GM23248 (cell line): ENCODE results near the gene LINGO4. TPM values are rescaled to one million over a fixed set of nuclear protein-coding genes. Genes with fewer than 3 reads are reported as not detected.

Experiments used
- DNase-seq: peaks from one replicate; pipeline ENCODE4 v3.0.0-alpha.2; 2015
- H2AFZ ChIP-seq: fragments of 200-600 bp; sonication (generic); 2 replicates; pipeline ENCODE4 v1.6.1; 2016; ENCODE audit warnings: antibody characterized with exemption
- H3F3A ChIP-seq: fragments of 200-600 bp; sonication (generic); 2 replicates; pipeline ENCODE4 v1.6.1; 2016; ENCODE audit warnings: mild to moderate bottlenecking, antibody characterized with exemption, mixed run types; ENCODE audit not compliant: insufficient read depth
- H3K27ac ChIP-seq: fragments of 200-600 bp; sonication (generic); 2 replicates; pipeline ENCODE4 v1.5.1; 2016; ENCODE audit warnings: mild to moderate bottlenecking
- H3K27me3 ChIP-seq: fragments of 200-600 bp; sonication (generic); replicated peaks from 2 replicates; pipeline ENCODE4 v1.6.1; 2016; ENCODE audit warnings: mild to moderate bottlenecking; ENCODE audit not compliant: insufficient read depth
- H3K36me3 ChIP-seq: fragments of 200-600 bp; sonication (generic); 2 replicates; pipeline ENCODE4 v1.6.1; 2016; ENCODE audit warnings: low read depth, mild to moderate bottlenecking
- H3K4me1 ChIP-seq: fragments of 200-600 bp; sonication (generic); 2 replicates; pipeline ENCODE4 v1.6.1; 2016; ENCODE audit warnings: mild to moderate bottlenecking; ENCODE audit not compliant: insufficient read depth
- H3K4me2 ChIP-seq: fragments of 200-600 bp; sonication (generic); one replicate; pipeline ENCODE4 v1.6.1; 2016; ENCODE audit warnings: mild to moderate bottlenecking; ENCODE audit not compliant: unreplicated experiment
- H3K4me3 ChIP-seq: fragments of 200-600 bp; sonication (generic); 2 replicates; pipeline ENCODE4 v1.5.1; 2016; ENCODE audit warnings: mild to moderate bottlenecking
- H3K79me2 ChIP-seq: fragments of 200-600 bp; sonication (generic); 2 replicates; pipeline ENCODE4 v1.6.1; 2016; ENCODE audit warnings: mild to moderate bottlenecking; ENCODE audit not compliant: insufficient read depth
- H3K9ac ChIP-seq: fragments of 200-600 bp; sonication (generic); 2 replicates; pipeline ENCODE4 v1.6.1; 2016; ENCODE audit warnings: mild to moderate bottlenecking
- H3K9me2 ChIP-seq: fragments of 200-600 bp; sonication (generic); 2 replicates; pipeline ENCODE4 v1.6.1; 2016; ENCODE audit warnings: mixed run types, mild to moderate bottlenecking, moderate library complexity; ENCODE audit not compliant: insufficient read depth
- H3K9me3 ChIP-seq: fragments of 200-600 bp; sonication (generic); one replicate; pipeline ENCODE4 v1.6.1; 2017; ENCODE audit warnings: low read depth
- H4K20me1 ChIP-seq: fragments of 200-600 bp; sonication (generic); 2 replicates; pipeline ENCODE4 v1.6.0; 2016; ENCODE audit not compliant: insufficient read depth
- EZH2 ChIP-seq: fragments of 200-600 bp; sonication (generic); IDR thresholded peaks from 2 replicates; pipeline ENCODE4 v1.6.1; 2018; ENCODE audit warnings: antibody characterized with exemption, mild to moderate bottlenecking; ENCODE audit not compliant: insufficient read depth, poor library complexity, severe bottlenecking
- EZH2phosphoT487 ChIP-seq: fragments of 200-600 bp; sonication (generic); IDR thresholded peaks from 2 replicates; pipeline ENCODE4 v1.6.1; 2018; ENCODE audit warnings: antibody characterized with exemption, moderate library complexity, mild to moderate bottlenecking, low read depth; ENCODE audit not compliant: insufficient read depth
- WGBS, 2 experiments: methylation state at CpG; one replicate each; pipeline ENCODE4 v1.1.6; 2015 to 2017; ENCODE audit warnings: low lambda C conversion rate in 2 of 2, low coverage in 1 of 2; ENCODE audit errors: missing lambda C conversion rate in 2 of 2; 5-methylcytosine and 5-hydroxymethylcytosine counted together
- in situ Hi-C: fragments of 300-500 bp; cut with MboI; formaldehyde crosslinking; loops from 2 replicates; pipeline ENCODE4 v1.15.0; 2020
- polyA plus RNA-seq: library from polyadenylated mRNA; unstranded; fragments of >200 nt; fragmentation: Nextera tagmentation; extraction: Ambion mirVana; gene quantifications from 2 replicates; pipeline ENCODE4 v1.2.1, GENCODE V29; 2016
- total RNA-seq: library from RNA; depleted of rRNA; stranded (reverse); fragments of >200 nt; shearing (Covaris generic); gene quantifications from 2 replicates; pipeline ENCODE4 v1.2.3, GENCODE V29; 2014

LINGO4 gene
- total and polyA plus RNA-seq, 2 experiments from 2014 or later = not detected

- Histone ChIP-seq H3K4me1 (peaks cover 4% of the 10 kb centered on the region), H3K27me3 (peaks cover 7% of the 10 kb centered on the region), H3K9me2 (no peaks in the 10 kb centered on the region), H4K20me1 (no peaks in the 10 kb centered on the region), H3K4me2 (no peak overlapping the region), H3K4me3 (no peak overlapping the region), H3K79me2 (no peaks in the 10 kb centered on the region), H3K9me3 (no peaks in the 10 kb centered on the region), H3K27ac (no peak overlapping the region), H3K9ac (no peak overlapping the region), H2AFZ (no peak overlapping the region), H3K36me3 (no peaks in the 10 kb centered on the region), H3F3A (no peaks in the 10 kb centered on the region)
- no peak for DNase-seq
- in situ Hi-C loops = no loop called here
- WGBS, 2 experiments = 81 to 85% methylated on average over 8 of the region's 8 CpGs
- TF ChIP-seq EZH2 = no peak
- TF ChIP-seq EZH2phosphoT487 = no peak
These were observed 41.5 kb upstream of the LINGO4 start for GRCh38 chr1:151846686-151847237.

GRCh38 chr1:151846062-151846568 is 40.9 kb upstream of the LINGO4 start:
- Histone ChIP-seq H3K79me2 (no peaks in the 10 kb centered on the region), H3K27ac (no peak overlapping the region), H2AFZ (peak overlapping the region; percentile 26; the same call in 1 of the 2 replicates), H3K9me2 (no peaks in the 10 kb centered on the region), H3K4me1 (peaks cover 4% of the 10 kb centered on the region), H3K27me3 (peaks cover under 1% of the 10 kb centered on the region; the same call in 1 of the 2 replicates), H3K4me3 (no peak overlapping the region), H3K9me3 (no peaks in the 10 kb centered on the region), H3K9ac (no peak overlapping the region), H3K4me2 (no peak overlapping the region), H3F3A (peaks cover 5% of the 10 kb centered on the region; the same call in 1 of the 2 replicates), H3K36me3 (no peaks in the 10 kb centered on the region), H4K20me1 (no peaks in the 10 kb centered on the region)
- DNase-seq = peak; percentile 79
- TF ChIP-seq EZH2 = no peak
- no peak for TF ChIP-seq EZH2phosphoT487
- 57 to 65% methylated on average over 6 of the region's 6 CpGs for WGBS, 2 experiments
- in situ Hi-C loops = no loop called here

GRCh38 chr1:151843398-151843797 is 38.2 kb upstream of the LINGO4 start:
- Histone ChIP-seq H3K9me3 (no peaks in the 10 kb centered on the region), H3K9me2 (no peaks in the 10 kb centered on the region), H3K4me1 (peaks cover 4% of the 10 kb centered on the region; the same call in 1 of the 2 replicates), H3K9ac (no peak overlapping the region), H2AFZ (no peak overlapping the region), H3K4me2 (no peak overlapping the region), H3F3A (peaks cover 11% of the 10 kb centered on the region; the same call in 1 of the 2 replicates), H3K27ac (no peak overlapping the region), H4K20me1 (no peaks in the 10 kb centered on the region), H3K4me3 (no peak overlapping the region), H3K79me2 (no peaks in the 10 kb centered on the region), H3K36me3 (no peaks in the 10 kb centered on the region), H3K27me3 (peaks cover 21% of the 10 kb centered on the region)
- in situ Hi-C loops = no loop called here
- WGBS, 2 experiments = 51 to 56% methylated on average over 2 of the region's 2 CpGs
- DNase-seq = no peak
- TF ChIP-seq EZH2phosphoT487 = no peak
- no peak for TF ChIP-seq EZH2

GRCh38 chr1:151841141-151841540 is 35.9 kb upstream of the LINGO4 start:
- in situ Hi-C loops = no loop called here

More at GRCh38 chr1:151841141-151841540, 35.9 kb upstream of the LINGO4 start:
- no peaks in the 10 kb centered on the region for H3K36me3 ChIP-seq
- peak; percentile 61 for DNase-seq
- H3K4me1 ChIP-seq = no peaks in the 10 kb centered on the region
- no peak overlapping the region for H2AFZ ChIP-seq
- no peak overlapping the region for H3K9ac ChIP-seq
- H3K9me3 ChIP-seq = no peaks in the 10 kb centered on the region
- H3K79me2 ChIP-seq = no peaks in the 10 kb centered on the region
- TF ChIP-seq EZH2 (no peak), EZH2phosphoT487 (no peak)
- no peak overlapping the region for H3K4me2 ChIP-seq
- H3K27me3 ChIP-seq = peaks cover 21% of the 10 kb centered on the region
- no peaks in the 10 kb centered on the region for H4K20me1 ChIP-seq
- H3K4me3 ChIP-seq = no peak overlapping the region
- H3K27ac ChIP-seq = no peak overlapping the region
- H3F3A ChIP-seq = peaks cover 11% of the 10 kb centered on the region; the same call in 1 of the 2 replicates
- H3K9me2 ChIP-seq = no peaks in the 10 kb centered on the region
- WGBS, 2 experiments = 53 to 60% methylated on average over 2 of the region's 2 CpGs
